Measurements from ENCODE around the gene PLEKHH2. TPM values are rescaled to one million over a fixed set of nuclear protein-coding genes. Genes with fewer than 3 reads are reported as not detected.

The PLEKHH2 gene
- total RNA-seq, 1 donor from 2014 or later: 19.6 TPM

- H3K4me3 Mint-ChIP-seq (ENCODE audit: unreplicated experiment): no peak overlapping the region
Measured at GRCh38 chr2:43814711-43815110, 177.7 kb downstream of the PLEKHH2 start.

More at GRCh38 chr2:43814711-43815110, 177.7 kb downstream of the PLEKHH2 start:
- peaks cover 11% of the 10 kb centered on the region for H3K4me1 Mint-ChIP-seq (ENCODE audit: unreplicated experiment)
- H3K9me3 Mint-ChIP-seq (ENCODE audit: unreplicated experiment): no peaks in the 10 kb centered on the region
- peaks cover 7% of the 10 kb centered on the region for H3K36me3 Mint-ChIP-seq (ENCODE audit: unreplicated experiment)
- no peak for DNase-seq (ENCODE audit: extremely low spot score, unreplicated experiment)
- peaks cover 5% of the 10 kb centered on the region for H3K27me3 Mint-ChIP-seq (ENCODE audit: unreplicated experiment)
- H3K27ac Mint-ChIP-seq (ENCODE audit: unreplicated experiment): no peak overlapping the region
- TF ChIP-seq, protein P1, sequence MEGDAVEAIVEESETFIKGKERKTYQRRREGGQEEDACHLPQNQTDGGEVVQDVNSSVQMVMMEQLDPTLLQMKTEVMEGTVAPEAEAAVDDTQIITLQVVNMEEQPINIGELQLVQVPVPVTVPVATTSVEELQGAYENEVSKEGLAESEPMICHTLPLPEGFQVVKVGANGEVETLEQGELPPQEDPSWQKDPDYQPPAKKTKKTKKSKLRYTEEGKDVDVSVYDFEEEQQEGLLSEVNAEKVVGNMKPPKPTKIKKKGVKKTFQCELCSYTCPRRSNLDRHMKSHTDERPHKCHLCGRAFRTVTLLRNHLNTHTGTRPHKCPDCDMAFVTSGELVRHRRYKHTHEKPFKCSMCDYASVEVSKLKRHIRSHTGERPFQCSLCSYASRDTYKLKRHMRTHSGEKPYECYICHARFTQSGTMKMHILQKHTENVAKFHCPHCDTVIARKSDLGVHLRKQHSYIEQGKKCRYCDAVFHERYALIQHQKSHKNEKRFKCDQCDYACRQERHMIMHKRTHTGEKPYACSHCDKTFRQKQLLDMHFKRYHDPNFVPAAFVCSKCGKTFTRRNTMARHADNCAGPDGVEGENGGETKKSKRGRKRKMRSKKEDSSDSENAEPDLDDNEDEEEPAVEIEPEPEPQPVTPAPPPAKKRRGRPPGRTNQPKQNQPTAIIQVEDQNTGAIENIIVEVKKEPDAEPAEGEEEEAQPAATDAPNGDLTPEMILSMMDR (IDR thresholded peaks at IDR 0.05): no peak

Other genes starting within 250 kb of the PLEKHH2 start
- 28.3 and 32.1 TPM in 2 replicates for gene THADA, start 41.2 kb upstream of the PLEKHH2 start, total RNA-seq
- gene C1GALT1C1L, start 39.2 kb downstream of the PLEKHH2 start, total RNA-seq: not detected in 2 replicates
- 16.7 and 18.4 TPM in 2 replicates for gene DYNC2LI1, start 136.8 kb downstream of the PLEKHH2 start, total RNA-seq
- gene ABCG5, start 201.6 kb downstream of the PLEKHH2 start, total RNA-seq: not detected in 2 replicates
- not detected in 2 replicates for gene ABCG8, start 201.7 kb downstream of the PLEKHH2 start, total RNA-seq

All from osteocyte (in vitro differentiated cells).